Measurements from ENCODE around the gene ARFGEF2.
"Not testable (repeated sequence)": the region's sequence is repeated elsewhere in the genome, so short reads cannot be mapped to it uniquely, and the experiment has no call there.

The ARFGEF2 gene

DNA sequence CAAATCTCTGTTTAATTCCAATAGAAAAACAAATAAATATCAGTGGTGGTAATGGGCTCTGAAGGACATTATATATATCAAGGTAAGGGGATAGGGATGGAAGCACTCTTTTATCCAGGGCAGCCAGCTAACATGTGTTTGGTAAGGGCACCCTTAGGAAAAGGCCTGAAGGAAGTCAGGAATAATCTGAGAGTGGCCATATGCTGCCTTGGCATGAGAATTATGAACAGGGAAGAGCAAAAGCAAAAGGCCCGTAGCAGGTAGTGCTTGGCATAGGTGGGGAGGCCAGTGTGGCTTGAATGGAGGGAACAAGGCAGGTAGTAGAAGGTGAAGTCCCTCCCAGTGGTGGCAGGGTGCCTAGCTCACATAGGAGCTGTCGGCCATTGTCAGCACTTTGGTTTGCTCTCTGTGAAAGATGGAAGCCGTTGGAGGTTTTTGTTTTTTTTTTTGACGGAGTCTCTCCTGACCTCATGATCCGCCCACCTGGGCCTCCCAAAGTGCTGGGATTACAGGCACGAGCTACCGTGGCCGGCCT, 85.0 kb downstream of the ARFGEF2 start:
- DNase-seq: no peak

DNA sequence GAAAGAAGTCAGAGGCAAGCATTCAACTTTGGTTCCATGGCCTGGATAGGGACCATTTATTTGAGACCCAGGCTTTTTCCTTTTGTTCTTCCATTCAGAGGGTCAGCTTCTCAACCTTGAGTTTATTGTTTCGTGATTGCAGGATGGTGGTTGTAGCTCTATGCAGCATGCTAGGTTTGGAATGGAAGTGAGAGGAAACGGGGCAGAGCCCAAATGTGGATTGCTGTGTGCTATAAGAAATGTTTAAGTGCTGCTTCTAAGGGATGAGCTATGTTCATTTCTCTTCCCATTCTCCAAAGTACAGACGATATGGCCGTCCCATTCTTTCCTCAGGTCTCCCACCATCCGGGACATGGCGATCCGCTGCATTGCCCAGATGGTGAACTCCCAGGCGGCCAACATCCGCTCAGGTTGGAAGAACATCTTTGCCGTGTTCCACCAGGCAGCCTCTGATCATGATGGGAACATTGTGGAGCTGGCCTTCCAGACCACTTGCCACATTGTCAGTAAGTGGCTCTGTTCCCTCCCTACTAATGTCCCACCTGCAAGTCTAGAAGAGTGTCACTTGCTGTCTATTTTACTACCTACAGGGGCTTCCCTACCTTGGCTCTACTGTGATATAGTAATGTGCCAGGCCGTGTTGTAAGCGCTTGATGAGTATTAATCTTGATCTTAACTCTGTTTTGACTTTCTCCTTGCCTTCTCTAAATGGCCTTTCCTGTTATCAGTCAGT, 88.6 kb downstream of the ARFGEF2 start:
- DNase-seq: no peak

DNA sequence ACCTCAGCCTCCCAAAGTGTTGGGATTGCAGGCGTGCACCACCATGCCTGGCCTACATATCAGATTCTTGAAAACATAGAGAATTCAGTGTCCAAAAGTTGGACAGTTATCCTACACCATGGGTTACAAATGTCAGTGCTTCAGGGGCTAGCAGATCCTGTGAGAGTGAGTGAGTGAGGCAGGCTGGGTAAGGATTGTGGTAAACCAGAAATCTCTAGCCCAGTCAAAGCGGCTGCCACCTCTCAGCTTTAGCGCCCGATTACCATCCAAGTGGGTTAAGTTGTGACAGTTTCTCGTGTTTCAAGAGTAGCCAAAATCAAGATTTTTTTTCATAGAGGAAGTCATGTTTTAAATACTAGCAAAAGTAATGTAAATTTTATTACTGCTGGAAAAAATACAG, 102.7 kb downstream of the ARFGEF2 start:
- no peak for DNase-seq

DNA sequence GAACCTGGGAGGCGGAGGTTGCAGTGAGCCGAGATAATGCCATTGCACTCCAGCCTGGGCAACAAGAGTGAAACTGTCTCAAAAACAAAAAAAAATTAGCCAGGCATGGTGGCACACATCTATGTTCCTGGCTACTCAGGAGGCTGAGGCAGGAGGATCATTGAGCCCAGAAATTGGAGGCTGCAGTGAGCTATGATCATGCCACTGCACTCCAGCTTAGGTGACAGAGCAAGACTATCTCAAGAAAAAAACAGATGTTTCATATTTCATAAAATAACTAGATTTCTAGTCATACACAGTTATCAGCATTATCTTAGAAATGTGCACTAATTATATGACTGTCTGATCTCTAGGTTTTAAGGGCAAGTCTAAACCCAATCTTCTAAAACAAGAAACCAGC, 106.7 kb downstream of the ARFGEF2 start:
- DNase-seq: not testable (repeated sequence)

DNA sequence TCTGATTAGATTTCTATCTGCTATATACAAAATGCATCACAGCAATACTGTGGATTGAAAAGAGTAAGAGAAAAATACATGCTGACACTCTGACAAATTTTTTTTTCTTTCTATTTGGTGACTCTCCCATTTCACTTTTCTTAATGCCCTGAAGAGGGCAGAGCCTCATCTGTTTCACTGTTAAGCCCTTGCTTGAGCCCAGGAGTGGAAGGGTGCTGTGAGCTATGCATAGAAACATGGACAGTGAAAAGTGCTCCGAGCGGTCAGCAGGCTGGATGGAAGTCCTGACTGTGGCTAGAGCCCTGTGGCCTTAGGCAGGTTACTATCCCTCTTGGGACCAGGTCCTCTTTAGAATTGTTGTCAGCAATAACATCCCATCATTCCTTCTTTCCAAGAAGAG, 107.2 kb downstream of the ARFGEF2 start:
- DNase-seq: no peak

DNA sequence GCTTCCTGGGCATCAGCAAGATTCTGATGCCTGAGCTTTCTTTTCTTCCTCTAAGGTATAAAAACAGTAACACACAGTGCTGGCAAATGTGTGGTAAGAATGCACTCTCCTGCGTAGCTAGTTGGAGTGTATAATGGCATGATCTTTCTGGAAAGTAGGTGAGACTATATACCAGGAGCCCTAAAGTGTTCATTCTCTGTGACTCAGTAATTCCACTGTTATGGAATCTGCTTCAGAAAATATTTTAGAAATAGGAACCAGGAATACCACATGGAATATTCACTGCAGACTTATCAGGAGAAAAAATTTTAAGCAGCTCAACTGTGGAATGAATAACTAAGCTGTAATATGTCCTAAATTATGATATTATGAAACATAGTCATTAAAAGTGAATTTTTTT, 107.7 kb downstream of the ARFGEF2 start:
- no peak for DNase-seq

DNA sequence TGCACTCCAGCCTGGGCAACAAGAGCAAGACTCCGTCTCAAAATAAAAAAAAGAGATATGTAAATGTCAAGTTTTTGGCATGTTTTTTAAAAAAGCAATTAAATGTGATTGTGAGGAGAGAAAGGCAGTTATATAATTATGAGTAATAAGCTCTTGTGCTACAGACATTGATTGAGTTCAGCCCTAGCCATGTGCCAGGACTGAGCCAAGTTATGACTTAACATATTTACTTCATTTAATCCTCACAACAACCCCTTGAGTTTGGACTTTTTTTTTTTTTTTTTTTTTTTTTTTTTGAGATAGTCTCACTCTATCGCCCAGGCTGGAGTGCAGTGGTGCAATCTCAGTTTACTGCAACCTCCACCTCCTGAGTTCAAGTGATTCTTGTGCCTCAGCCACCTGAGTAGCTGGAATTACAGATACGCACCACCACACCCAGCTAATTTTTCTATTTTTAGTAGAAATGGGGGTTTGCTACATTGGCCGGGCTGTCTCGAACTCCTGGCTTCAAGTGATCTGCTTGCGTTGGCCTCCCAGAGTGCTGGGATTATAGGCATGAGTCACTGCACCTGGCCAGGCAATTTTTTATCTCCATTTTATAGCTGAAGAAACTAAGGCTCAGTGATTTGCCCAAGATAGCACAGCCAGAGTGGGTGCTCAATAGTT, 109.6 kb downstream of the ARFGEF2 start:
- DNase-seq: no peak

DNA sequence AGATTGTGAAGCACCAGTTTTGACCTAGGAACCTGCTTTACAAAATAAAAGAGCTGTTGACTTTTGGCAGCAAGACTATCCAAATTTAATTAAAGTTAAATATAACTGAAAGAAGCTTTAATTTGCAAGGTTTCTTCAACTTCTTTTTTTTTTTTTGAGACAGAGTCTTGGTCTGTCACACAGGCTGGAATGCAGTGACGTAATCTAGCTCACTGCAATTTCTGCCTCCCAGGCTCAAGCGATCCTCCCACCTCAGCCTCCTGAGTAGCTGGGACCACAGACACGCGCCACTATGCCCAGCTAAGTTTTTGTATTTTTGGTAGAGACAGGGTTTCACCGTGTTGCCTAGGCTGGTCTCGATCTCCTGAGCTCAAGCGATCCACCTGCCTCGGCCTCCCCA, 110.9 kb downstream of the ARFGEF2 start:
- no peak for DNase-seq

DNA sequence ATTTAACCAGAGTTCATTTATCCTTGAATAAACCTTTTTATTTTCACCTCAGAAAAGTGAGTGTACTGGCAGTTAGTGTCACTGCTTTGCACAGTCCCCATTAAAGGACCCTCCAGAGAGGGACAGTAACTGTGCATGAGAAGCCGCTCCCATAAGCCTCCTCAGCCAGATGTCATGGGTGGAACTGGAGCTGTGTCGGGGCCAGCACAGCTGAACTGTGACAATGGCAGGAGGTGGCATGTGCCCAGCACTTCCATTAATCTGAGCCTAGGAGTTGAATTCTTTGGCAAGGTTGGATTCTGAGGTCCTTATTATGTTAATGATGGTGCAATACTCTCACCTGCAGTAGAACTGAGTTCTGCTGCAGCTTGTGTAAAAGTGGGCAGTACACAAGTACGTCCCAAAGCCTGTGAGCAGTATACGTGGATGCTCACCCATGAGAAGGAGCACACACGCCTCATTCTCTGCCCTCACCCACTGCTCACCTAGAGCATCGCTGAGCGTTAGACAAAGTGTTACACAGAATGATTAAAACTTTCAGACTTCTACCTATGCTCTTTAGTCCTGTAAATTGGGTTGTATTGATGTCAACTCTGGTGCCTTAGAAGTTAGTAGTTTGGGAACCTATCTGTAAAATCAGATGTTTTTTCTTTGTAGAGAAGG, 112.7 kb downstream of the ARFGEF2 start:
- DNase-seq: no peak

DNA sequence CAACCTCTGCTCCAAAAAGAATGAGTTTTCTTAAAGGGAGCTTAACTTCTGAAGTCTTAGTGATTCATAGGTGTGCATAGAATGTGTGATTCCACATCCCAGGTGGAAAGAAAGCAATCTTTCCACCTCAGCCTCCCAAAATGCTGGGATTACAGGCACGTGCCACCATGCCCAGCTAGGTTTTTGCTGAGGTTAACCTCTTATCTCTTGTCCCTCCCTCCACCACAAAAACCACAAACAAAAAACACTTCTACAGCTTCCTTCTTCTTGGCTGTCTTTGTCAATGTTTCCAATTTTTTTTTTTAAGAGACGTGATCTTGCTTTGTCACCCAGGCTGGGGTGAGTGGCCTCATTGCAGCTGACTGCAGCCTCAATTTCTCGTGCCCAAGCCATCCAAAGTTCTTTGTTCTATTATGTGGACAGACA, 116.5 kb downstream of the ARFGEF2 start:
- DNase-seq: peak in 3 of 6 experiments; percentile 20 to 42 (median 23)

DNA sequence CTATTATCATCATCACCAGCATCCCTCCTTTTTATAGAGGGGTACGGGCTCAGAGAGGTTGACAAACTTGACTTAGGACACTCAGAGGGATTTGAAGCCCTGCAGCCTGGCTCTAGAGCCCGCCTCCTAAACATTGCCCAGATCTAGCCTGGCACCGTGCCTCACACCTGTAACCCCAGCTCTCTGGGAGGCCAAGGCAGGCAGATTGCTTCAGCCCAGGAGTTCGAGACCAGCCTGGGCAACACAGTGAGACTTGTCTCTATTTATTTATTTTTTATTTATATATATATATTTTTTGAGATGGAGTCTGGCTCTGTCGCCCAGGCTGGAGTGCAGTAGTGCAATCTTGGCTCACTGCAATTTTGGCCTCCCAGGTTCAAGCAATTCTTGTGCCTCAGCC, 118.3 kb downstream of the ARFGEF2 start:
- DNase-seq: no peak

DNA sequence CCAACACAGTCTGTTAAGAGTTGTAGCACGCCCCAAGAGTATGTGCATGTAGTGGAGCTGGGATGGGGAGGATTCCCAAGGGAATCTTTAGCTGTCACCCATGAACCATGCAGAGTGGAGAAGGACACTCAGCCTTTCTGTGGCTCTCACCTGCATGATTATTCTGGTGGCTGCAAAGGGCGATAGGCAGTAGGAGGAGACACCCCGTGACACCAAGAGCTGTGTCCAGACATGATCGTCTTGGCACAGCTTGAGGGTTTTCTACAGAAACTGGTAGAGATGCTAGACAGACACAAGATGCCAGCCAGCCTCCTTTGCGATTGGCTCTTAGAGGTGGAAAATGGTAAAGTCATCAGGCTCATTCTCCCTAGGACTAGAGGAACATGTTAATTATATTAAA, 121.5 kb downstream of the ARFGEF2 start:
- DNase-seq: no peak

DNA sequence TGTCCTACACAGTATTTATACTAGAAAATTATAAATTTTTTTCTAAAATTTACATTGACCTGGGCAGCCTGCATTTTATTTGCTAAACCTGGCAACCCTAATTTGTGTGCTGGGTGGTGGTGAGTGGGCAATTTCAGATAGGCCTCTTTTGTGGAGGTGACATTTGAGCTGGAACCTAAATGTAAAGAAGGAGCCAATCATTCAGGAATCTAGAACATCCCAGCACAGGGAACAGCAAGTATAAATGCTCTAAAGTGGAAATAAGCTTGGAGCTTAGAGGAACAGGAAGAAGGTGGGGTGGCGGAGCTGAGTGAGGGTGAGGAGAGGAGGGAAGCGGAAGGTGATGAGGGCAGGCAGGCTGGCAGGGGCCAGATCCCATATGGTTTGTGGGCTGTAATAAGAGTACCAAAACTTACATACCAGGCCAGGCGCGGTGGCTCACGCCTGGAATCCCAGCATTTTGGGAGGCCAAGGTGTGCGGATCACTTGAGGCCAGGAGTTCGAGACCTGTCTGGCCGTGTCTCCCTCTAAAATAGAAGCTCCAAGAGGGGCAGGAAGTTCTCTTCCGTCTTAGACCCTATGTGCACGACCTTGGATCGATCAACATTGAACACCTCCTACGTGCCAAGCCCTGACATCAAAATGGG, 124.1 kb downstream of the ARFGEF2 start:
- peak in 2 of 6 experiments; percentile 15 to 33 for DNase-seq

DNA sequence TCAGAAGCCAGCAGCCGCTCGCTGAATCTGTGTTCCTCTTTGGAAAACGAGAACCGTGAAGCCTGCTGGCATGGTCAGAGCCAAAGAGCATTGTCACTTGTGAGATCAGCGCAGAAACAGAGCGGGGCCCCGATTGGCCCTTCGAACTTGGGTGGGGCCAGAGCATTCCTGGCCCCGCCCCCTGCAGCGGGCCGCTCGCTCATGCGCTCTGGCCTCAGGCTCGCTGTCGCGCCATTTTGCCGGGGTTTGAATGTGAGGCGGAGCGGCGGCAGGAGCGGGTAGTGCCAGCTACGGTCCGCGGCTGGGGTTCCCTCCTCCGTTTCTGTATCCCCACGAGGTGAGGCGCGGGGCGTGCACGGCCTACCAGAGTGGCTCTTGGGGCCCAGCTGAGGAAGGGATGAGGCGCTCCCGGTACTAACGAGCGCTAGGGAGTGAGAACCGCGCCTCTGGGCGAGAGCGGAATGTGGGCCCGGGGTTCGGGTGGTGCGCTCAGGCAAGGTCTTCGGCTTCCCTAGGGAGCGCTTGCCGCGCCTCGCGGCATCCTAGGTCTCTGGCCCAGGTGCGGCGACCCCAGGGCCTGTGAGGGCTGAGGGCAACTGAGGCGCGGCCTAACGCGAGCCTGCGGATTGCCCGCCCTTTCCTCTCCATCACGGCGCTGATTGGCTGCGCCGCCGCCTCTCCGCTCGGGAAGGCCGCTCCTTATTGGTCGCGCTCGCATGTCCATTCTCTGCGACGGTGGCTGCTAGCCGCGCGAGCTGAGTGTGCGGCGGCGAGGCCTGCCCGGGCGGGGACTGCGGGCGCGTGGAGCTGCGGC, 124.8 kb downstream of the ARFGEF2 start, which contains the start of gene CSE1L:
Gene CSE1L (plus strand): TSS at position 226 of the 814 bp plus-strand sequence. CDS start 12,152 bp downstream, outside the sequence.
- peak; percentile 88 to 95 (median 91) for DNase-seq

DNA sequence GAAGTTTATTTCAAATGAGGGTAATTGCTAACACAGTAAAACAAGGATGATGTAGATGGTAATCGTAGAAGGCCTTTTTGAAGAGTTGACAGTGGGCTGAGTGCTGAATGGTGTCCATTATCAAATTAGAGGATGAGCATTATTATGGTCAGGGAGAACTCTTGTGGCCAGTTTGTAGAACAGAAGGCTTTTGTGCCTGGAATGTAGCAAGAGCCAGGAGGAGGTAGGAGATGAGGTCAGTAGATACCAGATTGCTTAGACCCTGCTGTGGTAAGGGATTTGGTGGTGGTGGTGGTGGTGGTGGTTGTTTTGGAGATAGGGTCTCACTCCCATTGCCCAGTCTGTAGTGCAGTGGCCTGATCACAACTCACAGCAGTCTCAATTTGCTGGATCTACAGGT, 130.8 kb downstream of the ARFGEF2 start:
- no peak for DNase-seq

DNA sequence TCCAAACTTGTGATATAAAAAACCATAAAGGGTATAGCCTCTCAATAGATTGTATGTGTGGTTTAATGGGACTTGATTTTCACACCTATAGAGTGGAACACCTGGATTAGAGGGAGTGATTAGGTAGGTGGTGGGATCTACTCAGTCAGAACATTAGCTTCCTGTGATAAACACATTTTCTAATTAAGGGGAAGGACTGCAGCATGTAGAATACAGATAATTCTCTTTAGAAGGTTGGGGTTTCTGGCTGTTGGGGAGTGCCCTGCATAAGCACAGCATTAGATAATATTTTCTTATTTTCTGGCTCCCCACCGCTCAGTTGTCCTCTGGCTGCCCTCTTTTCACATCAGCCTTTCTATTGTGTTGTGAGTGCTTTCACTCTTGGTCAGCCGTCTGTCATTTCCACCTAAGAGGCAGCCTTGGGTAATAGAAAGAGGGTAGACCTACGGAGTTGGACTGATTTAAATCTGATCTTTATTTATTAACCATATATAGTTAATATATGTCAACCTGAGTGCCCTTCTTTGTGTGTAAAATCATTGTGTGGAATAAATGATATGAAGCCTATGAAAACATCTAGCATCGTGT, 132.6 kb downstream of the ARFGEF2 start:
- DNase-seq: no peak

DNA sequence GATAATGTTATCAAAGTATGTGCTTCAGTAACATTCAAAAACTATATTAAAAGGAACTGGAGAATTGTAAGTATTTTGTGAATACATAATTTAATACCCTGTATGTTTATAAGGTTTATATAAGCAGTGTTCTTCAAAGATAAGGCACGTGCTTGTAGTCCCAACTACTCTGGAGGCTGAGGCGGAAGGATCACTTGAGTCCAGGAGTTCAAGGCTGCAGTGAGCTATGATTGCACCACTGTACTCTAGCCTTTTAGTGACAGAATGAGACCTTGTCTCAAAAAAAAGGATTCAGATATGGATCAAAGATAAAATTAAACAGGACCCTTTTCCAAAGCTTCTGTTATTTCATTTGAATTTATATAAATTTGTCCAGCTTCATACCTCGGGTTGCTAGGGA, 141.8 kb downstream of the ARFGEF2 start:
- DNase-seq: no peak

DNA sequence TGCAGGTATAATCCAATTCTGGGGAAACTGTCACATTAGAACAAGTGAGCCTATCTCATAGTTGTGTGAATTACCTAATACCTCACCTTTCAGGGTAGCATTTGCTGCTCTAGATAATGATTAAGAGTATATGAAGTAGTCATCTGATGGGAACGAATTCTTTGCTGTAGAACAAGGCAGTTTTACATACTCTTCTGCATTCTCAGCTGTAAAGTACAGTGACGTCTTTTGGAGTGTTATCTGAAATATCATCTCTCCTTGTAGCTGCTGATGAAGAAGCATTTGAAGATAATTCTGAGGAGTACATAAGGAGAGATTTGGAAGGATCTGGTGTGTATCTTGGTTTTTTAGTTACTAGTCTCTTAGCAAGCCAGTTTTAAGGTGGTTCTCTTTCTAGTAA, 153.0 kb downstream of the ARFGEF2 start:
- DNase-seq: no peak

DNA sequence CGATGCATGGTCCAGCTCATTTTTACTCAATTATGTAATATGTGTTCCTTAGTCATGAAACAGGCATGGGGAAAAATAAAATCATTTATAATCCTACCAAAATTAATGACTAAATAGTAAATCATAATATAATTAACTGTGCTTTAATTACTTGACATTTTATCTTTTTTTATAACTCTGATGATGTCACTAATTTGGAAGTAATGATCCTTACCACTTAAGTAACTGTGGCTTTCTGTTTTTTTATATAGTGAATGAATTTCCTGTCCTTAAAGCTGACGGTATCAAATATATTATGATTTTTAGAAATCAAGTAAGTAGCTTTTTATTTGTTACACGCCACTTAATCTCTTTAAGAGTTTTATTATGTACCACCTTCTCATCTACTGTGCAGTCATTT, 156.8 kb downstream of the ARFGEF2 start:
- DNase-seq: no peak

DNA sequence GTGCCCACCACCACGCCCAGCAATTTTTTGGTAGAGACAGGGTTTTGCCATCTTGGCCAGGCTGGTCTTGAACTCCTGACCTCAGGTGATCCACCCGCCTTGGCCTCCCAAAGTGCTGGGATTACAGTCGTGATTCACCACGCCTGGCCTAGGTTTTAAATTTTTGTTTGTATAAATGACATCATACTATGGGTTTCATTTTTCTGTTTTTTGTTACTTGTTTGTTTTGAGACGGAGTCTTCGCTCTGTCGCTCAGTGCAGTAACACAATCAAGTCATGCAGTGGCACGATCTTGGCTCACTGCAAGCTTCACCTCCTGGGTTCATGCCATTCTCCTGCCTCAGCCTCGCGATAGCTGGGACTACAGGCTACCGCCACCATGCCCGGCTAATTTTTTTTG, 160.8 kb downstream of the ARFGEF2 start:
- DNase-seq: not testable (repeated sequence)
